ENCODE measurements around the gene USP36. TPM values are rescaled to one million over a fixed set of nuclear protein-coding genes. Genes with fewer than 3 reads are reported as not detected.

The USP36 gene
- total RNA-seq, 1 donor from 2014 or later: 71.2 TPM

DNA sequence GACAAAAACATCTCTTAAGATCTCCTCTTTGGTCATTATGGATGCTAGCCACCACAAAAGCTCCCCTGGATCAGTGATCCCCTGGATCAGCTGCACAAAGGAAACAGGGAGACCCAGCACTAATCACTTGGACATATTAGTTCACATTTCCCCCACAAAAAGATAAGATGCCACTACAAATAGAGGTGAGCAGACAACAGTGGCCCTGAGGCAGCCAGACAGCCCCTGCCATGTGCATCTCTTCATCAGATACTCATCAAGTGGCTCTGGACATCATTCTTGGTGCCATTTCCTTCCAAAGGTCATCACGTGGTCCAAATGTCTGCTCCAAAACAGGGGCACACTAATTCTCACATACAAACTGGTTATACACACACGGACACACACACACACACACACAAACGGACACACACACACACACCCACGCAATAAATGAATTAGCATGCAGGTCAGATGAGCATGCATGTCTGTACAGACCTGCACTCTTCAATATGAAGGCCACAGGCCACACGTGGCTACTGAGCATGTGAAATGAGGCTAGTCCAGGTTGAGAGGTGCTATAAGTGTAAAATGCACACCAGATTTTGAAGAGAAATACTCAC, 4.1 kb downstream of the USP36 start:
- intact Hi-C loops (cut with DNase I): no loop called here
- TF ChIP-seq POLR2A (IDR thresholded peaks at IDR 0.05) (no peak), POLR2AphosphoS5 (IDR thresholded peaks at IDR 0.05; ENCODE audit: insufficient read depth in 1 of 2, low read depth in 1 of 2) (no peak)
- TF ChIP-seq, protein P1, sequence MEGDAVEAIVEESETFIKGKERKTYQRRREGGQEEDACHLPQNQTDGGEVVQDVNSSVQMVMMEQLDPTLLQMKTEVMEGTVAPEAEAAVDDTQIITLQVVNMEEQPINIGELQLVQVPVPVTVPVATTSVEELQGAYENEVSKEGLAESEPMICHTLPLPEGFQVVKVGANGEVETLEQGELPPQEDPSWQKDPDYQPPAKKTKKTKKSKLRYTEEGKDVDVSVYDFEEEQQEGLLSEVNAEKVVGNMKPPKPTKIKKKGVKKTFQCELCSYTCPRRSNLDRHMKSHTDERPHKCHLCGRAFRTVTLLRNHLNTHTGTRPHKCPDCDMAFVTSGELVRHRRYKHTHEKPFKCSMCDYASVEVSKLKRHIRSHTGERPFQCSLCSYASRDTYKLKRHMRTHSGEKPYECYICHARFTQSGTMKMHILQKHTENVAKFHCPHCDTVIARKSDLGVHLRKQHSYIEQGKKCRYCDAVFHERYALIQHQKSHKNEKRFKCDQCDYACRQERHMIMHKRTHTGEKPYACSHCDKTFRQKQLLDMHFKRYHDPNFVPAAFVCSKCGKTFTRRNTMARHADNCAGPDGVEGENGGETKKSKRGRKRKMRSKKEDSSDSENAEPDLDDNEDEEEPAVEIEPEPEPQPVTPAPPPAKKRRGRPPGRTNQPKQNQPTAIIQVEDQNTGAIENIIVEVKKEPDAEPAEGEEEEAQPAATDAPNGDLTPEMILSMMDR (IDR thresholded peaks at IDR 0.05): no peak
- H3K9me3 ChIP-seq: no peaks in the 10 kb centered on the region
- no peak overlapping the region for H3K4me3 ChIP-seq
- peaks cover 0 to 64% of the 10 kb centered on the region in 2 donors for H3K36me3 ChIP-seq
- no peaks in the 10 kb centered on the region for H3K27me3 ChIP-seq
- H3K4me1 ChIP-seq: peaks cover 25% of the 10 kb centered on the region
- DNase-seq (ENCODE audit: extremely low spot score in 2 of 2): no peak
- H3K27ac ChIP-seq: no peak overlapping the region

DNA sequence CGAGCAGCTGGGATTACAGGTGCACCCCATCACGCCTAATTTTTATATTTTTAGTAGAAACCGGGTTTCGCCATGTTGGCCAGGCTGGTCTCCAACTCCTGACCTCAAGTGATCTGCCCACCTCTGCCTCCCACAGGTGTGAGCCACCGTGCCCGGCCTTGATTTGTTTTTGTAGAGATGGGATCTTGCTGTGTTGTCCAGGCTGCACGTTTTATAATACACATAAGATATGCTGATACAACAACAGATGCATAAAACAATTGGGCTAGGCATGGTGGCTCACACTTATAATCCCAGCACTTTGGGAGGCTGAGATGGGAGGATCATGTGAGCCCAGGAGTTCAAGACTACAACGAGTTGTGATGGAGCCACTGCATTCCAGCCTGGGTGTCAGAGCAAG, 6.0 kb downstream of the USP36 start:
- H3K36me3 ChIP-seq: peaks cover 0 to 81% of the 10 kb centered on the region in 2 donors
- H3K4me1 ChIP-seq: peaks cover 19% of the 10 kb centered on the region
- no peaks in the 10 kb centered on the region for H3K27me3 ChIP-seq
- H3K4me3 ChIP-seq: no peak overlapping the region
- no peak overlapping the region for H3K27ac ChIP-seq
- intact Hi-C loops (cut with DNase I): no loop called here
- H3K9me3 ChIP-seq: no peaks in the 10 kb centered on the region
- no peak for DNase-seq (ENCODE audit: extremely low spot score in 2 of 2)
- TF ChIP-seq POLR2AphosphoS5 (IDR thresholded peaks at IDR 0.05; ENCODE audit: insufficient read depth in 1 of 2, low read depth in 1 of 2): no peak
- TF ChIP-seq, protein P1 (IDR thresholded peaks at IDR 0.05): no peak
- no peak for TF ChIP-seq POLR2A (IDR thresholded peaks at IDR 0.05)

DNA sequence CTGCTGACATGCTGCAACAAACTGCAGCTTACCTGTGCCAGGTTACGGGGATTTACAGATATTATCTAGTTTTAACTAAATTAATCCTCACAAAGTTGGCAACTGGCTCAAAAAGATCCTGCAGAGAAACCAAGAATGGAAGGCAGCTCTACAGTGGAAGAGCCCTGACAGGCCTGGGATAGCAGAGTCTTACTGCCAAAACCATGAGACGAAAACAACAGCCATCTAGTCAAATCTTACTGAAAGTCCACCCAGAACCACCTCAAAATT, 8.1 kb downstream of the USP36 start:
- Histone ChIP-seq H3K27ac (no peak overlapping the region), H3K4me3 (no peak overlapping the region), H3K27me3 (no peaks in the 10 kb centered on the region), H3K9me3 (no peaks in the 10 kb centered on the region), H3K36me3 (peaks cover 0 to 95% of the 10 kb centered on the region in 2 donors), H3K4me1 (peaks cover 1% of the 10 kb centered on the region)
- intact Hi-C loops (cut with DNase I): no loop called here
- DNase-seq (ENCODE audit: extremely low spot score in 2 of 2): no peak
- TF ChIP-seq, protein P1 (IDR thresholded peaks at IDR 0.05): no peak
- TF ChIP-seq POLR2A (IDR thresholded peaks at IDR 0.05) (no peak), POLR2AphosphoS5 (IDR thresholded peaks at IDR 0.05; ENCODE audit: insufficient read depth in 1 of 2, low read depth in 1 of 2) (no peak)

GRCh38 chr17:78831688-78832540, 8.7 kb downstream of the USP36 start:
- no peak overlapping the region for H3K4me3 ChIP-seq
- TF ChIP-seq, protein P1 (IDR thresholded peaks at IDR 0.05): no peak
- TF ChIP-seq POLR2AphosphoS5 (IDR thresholded peaks at IDR 0.05; ENCODE audit: insufficient read depth in 1 of 2, low read depth in 1 of 2) (no peak), POLR2A (IDR thresholded peaks at IDR 0.05) (no peak)
- H3K27me3 ChIP-seq: no peaks in the 10 kb centered on the region
- no peaks in the 10 kb centered on the region for H3K4me1 ChIP-seq
- DNase-seq (ENCODE audit: extremely low spot score in 2 of 2): no peak
- no peaks in the 10 kb centered on the region for H3K9me3 ChIP-seq
- peaks cover 0 to 95% of the 10 kb centered on the region in 2 donors for H3K36me3 ChIP-seq
- no peak overlapping the region for H3K27ac ChIP-seq
- intact Hi-C loops (cut with DNase I): no loop called here

DNA sequence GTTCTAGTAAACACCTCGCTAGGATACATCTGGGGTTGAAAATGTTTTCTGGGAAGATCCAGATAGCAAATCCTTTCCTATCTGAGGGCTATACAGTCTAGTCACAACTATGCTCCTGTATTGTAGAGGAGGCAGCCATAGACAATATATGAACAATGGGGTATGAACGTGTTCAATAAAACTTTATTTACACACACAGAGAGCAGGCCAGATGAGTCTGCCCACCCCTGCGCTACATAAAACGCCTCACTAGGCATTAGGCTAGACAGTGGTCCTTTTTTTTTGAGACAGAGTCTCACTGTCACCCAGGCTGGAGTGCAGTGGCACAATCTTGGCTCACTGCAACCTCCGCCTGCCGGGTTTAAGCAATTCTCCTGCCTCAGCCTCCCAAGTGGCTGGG, 11.1 kb downstream of the USP36 start:
- TF ChIP-seq POLR2AphosphoS5 (IDR thresholded peaks at IDR 0.05; ENCODE audit: insufficient read depth in 1 of 2, low read depth in 1 of 2) (no peak), POLR2A (IDR thresholded peaks at IDR 0.05) (no peak)
- TF ChIP-seq, protein P1 (IDR thresholded peaks at IDR 0.05): no peak
- H3K9me3 ChIP-seq: no peaks in the 10 kb centered on the region
- H3K4me1 ChIP-seq: no peaks in the 10 kb centered on the region
- intact Hi-C loops (cut with DNase I): no loop called here
- H3K36me3 ChIP-seq: peaks cover 0 to 96% of the 10 kb centered on the region in 2 donors
- H3K27me3 ChIP-seq: no peaks in the 10 kb centered on the region
- no peak overlapping the region for H3K27ac ChIP-seq
- no peak for DNase-seq (ENCODE audit: extremely low spot score in 2 of 2)
- no peak overlapping the region for H3K4me3 ChIP-seq

Data from vagina (tissue), 2 donors.